ENCODE measurements around the gene LDAH.

DNA sequence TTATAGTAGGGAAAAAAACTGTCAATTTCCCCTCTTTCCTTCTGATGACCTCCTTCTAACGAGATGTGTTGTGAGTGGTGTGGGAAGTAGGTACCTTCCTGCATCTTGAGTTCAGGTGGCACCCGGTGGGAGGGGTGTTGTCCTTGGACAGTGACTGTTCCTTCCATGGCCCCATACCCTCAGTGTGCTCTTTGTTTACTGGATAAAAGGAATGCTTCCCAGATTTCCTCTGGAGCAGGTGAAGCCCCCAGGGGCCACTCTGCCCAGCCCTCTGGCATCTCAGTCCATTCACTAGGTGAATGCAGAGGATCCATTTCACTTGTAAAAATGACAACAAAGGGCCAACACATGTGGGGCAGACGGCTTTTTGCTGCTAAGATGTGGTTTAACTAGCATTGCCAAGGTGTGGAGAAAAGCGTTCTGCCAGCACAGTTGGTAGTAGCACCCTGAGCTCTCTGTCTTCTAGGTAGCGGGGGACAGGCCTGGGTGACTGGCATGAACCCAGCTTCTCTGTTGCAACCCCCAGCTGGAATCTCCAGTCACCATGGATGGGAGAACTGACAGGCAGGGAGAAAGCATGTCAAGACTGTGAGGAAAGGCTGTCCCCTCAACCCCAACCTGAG lies 149.1 kb downstream of the LDAH start:
- TF ChIP-seq, protein P1, sequence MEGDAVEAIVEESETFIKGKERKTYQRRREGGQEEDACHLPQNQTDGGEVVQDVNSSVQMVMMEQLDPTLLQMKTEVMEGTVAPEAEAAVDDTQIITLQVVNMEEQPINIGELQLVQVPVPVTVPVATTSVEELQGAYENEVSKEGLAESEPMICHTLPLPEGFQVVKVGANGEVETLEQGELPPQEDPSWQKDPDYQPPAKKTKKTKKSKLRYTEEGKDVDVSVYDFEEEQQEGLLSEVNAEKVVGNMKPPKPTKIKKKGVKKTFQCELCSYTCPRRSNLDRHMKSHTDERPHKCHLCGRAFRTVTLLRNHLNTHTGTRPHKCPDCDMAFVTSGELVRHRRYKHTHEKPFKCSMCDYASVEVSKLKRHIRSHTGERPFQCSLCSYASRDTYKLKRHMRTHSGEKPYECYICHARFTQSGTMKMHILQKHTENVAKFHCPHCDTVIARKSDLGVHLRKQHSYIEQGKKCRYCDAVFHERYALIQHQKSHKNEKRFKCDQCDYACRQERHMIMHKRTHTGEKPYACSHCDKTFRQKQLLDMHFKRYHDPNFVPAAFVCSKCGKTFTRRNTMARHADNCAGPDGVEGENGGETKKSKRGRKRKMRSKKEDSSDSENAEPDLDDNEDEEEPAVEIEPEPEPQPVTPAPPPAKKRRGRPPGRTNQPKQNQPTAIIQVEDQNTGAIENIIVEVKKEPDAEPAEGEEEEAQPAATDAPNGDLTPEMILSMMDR (IDR thresholded peaks at IDR 0.05; ENCODE audit: low read length) = no peak
- TF ChIP-seq EZH2 (optimal IDR thresholded peaks at IDR 0.05; ENCODE audit: low read depth, low read length) (no peak), EZH2phosphoT487 (IDR thresholded peaks at IDR 0.05; ENCODE audit: low read length) (no peak)
